RWPE2 (cell line): ENCODE data around the gene FMNL2.

Source experiments
- ATAC-seq: fragments of 200-7000 bp; cut with Tn5 transposase; 3 replicates; pipeline ENCODE4 v1.9.1; 2021; ENCODE audit warnings: low read depth
- DNase-seq: peaks from one replicate; pipeline ENCODE4 v3.0.0-alpha.2; 2020; ENCODE audit warnings: low spot score
- H3K27ac ChIP-seq: fragments of 450-650 bp; 2 replicates; pipeline ENCODE4 v1.5.1; 2017; ENCODE audit warnings: mild to moderate bottlenecking; ENCODE audit not compliant: poor library complexity, severe bottlenecking
- H3K27me3 ChIP-seq: fragments of 250-450 bp; sonication (Bioruptor Pico); 2 replicates; pipeline ENCODE4 v1.5.1; 2021; ENCODE audit warnings: mild to moderate bottlenecking, moderate library complexity; ENCODE audit not compliant: insufficient read depth, poor library complexity, severe bottlenecking
- H3K36me3 ChIP-seq: fragments of 250-450 bp; sonication (Bioruptor Pico); 2 replicates; pipeline ENCODE4 v1.5.1; 2020; ENCODE audit warnings: low read depth, mild to moderate bottlenecking, moderate library complexity
- H3K4me1 ChIP-seq: fragments of 250-450 bp; sonication (Bioruptor Pico); 2 replicates; pipeline ENCODE4 v1.5.1; 2021; ENCODE audit warnings: mild to moderate bottlenecking, moderate library complexity; ENCODE audit not compliant: insufficient read depth, poor library complexity, severe bottlenecking
- H3K4me3 ChIP-seq: fragments of 250-450 bp; sonication (Bioruptor Pico); 2 replicates; pipeline ENCODE4 v1.5.1; 2021; ENCODE audit warnings: mild to moderate bottlenecking, moderate library complexity; ENCODE audit not compliant: severe bottlenecking
- H3K9me3 ChIP-seq: fragments of 250-450 bp; sonication (Bioruptor Pico); 2 replicates; pipeline ENCODE4 v1.5.1; 2021; ENCODE audit warnings: mild to moderate bottlenecking, moderate library complexity; ENCODE audit not compliant: severe bottlenecking
- TF ChIP-seq, protein P1 (sequence below): fragments of 450-650 bp; IDR thresholded peaks from one replicate; pipeline ENCODE4 v1.5.1; 2017; ENCODE audit warnings: mild to moderate bottlenecking, moderate library complexity; ENCODE audit not compliant: poor library complexity, severe bottlenecking

Gene FMNL2

DNA sequence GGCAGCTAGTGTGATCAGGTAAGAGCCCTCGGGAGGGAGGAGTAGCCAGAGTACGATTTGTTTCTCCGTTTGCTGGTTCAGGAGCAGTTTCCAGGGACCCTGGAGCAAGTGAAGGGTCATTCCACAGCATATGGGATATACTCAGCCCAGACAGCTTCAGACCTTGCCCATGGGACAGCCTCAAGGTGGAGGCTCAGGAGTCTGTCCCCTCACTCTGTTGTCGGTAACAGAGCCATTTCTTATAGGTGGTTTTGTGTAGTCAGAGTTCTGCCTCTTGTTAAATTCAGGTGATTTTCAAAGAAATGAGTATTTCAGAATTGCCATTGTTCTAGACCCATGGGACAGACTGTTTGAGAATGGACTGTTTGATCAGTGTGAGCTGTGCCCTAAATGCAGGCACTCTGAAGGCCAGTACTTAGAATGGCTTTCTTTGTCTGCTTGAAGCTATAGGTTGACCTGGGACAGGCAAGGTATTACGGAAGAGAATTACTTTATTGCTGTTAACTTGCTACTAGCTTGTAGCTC lies 15.2 kb downstream of the FMNL2 start:
- H3K36me3 ChIP-seq: peaks cover 16% of the 10 kb centered on the region
- no peak for DNase-seq
- H3K9me3 ChIP-seq: no peaks in the 10 kb centered on the region
- ATAC-seq: no peak
- H3K27me3 ChIP-seq: no peaks in the 10 kb centered on the region
- H3K4me3 ChIP-seq: no peak overlapping the region
- no peak overlapping the region for H3K27ac ChIP-seq
- no peaks in the 10 kb centered on the region for H3K4me1 ChIP-seq
- TF ChIP-seq, protein P1, sequence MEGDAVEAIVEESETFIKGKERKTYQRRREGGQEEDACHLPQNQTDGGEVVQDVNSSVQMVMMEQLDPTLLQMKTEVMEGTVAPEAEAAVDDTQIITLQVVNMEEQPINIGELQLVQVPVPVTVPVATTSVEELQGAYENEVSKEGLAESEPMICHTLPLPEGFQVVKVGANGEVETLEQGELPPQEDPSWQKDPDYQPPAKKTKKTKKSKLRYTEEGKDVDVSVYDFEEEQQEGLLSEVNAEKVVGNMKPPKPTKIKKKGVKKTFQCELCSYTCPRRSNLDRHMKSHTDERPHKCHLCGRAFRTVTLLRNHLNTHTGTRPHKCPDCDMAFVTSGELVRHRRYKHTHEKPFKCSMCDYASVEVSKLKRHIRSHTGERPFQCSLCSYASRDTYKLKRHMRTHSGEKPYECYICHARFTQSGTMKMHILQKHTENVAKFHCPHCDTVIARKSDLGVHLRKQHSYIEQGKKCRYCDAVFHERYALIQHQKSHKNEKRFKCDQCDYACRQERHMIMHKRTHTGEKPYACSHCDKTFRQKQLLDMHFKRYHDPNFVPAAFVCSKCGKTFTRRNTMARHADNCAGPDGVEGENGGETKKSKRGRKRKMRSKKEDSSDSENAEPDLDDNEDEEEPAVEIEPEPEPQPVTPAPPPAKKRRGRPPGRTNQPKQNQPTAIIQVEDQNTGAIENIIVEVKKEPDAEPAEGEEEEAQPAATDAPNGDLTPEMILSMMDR: no peak

DNA sequence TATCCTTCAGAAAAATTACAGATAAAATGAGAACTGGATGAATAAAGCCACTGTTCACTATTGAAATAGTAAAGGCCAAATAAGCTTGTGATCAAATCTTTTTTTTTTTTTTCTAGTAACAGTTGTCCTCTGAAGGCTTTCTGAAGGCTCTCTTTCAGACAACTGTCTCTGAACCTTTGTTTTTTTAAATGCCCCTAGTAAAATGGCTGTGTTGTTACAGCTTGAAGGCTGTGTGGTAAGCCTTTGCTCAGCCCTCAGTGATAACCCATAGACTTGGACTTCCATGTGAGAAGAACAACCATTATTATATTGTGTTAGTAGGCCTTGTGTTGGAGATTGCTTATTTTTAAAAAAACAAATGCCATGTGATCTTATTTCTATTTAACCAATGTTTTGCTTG lies 17.6 kb downstream of the FMNL2 start:
- Histone ChIP-seq H3K27me3 (no peaks in the 10 kb centered on the region), H3K27ac (no peak overlapping the region), H3K4me1 (no peaks in the 10 kb centered on the region), H3K36me3 (peaks cover 16% of the 10 kb centered on the region), H3K4me3 (no peak overlapping the region), H3K9me3 (no peaks in the 10 kb centered on the region)
- TF ChIP-seq, protein P1: no peak
- DNase-seq (no peak), ATAC-seq (no peak)

DNA sequence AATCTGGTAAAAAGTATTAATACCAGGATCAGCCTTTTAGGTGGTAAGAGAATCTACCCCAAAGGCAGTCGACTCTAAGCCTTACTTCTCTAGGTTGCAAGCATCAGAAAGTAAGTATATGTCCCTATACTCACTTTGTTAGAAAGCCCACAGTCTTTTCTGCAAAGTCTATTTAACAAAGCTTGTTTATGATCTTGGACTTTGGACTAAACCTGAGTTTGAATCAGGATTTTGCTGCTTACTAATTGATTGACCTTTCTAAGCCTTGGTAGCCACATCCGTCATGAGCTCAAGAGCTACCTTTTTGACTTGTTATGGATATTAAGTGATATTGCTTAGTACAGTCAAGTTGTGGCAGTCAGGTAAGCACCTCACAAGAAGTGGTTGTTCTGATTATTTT lies 18.4 kb downstream of the FMNL2 start:
- Histone ChIP-seq H3K36me3 (peaks cover 16% of the 10 kb centered on the region), H3K27ac (no peak overlapping the region), H3K27me3 (no peaks in the 10 kb centered on the region), H3K9me3 (no peaks in the 10 kb centered on the region), H3K4me3 (no peak overlapping the region), H3K4me1 (no peaks in the 10 kb centered on the region)
- TF ChIP-seq, protein P1: no peak
- DNase-seq: no peak
- ATAC-seq: no peak

DNA sequence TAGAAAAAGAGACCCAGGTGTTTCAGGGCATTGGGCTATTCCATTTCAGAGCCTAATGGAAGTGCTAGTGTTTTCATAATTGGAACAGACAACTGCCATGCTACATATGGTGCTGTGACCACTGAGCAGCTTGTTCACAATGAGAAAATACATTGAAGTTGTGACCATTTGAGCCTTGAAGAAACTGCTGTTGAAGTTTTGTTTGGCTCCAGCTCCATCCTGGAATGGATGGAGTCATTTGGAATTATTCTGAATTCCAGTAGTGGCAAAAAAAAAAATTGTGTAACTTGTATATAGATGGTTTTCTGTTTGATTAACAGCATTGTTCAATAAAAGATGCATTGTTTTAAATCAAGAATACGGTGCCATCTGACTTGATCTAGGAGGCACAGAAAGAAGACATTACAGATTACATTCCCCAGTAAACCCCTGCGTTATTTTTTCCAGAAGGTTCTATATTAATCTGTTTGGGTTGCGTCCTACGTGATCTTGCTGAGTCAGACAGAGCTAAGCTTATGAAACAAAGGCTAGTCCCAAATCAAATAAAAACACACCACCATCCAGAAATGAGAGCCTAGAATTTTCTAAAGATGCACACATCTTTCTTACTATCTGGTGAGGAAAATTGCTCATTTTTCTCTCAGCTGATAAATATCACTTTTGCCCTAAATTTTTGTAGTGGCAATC lies 19.2 kb downstream of the FMNL2 start:
- Histone ChIP-seq H3K4me1 (no peaks in the 10 kb centered on the region), H3K9me3 (no peaks in the 10 kb centered on the region), H3K4me3 (no peak overlapping the region), H3K27ac (no peak overlapping the region), H3K27me3 (no peaks in the 10 kb centered on the region), H3K36me3 (peaks cover 16% of the 10 kb centered on the region)
- no peak for DNase-seq
- no peak for ATAC-seq
- TF ChIP-seq, protein P1: no peak

DNA sequence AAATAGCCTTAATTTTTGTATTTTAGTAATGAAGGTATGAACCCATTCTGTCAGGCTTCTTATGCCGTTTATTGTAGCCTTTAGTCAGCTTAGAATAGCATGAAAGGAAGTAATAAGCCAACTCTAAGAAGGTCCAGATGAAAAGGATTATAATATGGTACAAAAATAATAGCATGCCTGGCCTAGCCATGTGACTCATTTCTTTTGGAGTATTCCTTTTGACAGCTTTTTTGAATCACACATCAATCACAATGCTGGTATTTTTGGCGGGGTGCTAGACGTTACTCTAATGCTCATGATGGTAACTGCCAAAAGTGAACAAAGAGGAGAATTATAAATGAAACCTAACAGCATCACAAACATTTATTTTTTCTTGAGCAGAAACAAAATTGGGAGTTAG lies 19.9 kb downstream of the FMNL2 start:
- H3K4me3 ChIP-seq: no peak overlapping the region

More for the DNA sequence above, 19.9 kb downstream of the FMNL2 start:
- Histone ChIP-seq H3K9me3 (no peaks in the 10 kb centered on the region), H3K4me1 (no peaks in the 10 kb centered on the region), H3K27me3 (no peaks in the 10 kb centered on the region), H3K36me3 (peaks cover 16% of the 10 kb centered on the region), H3K27ac (no peak overlapping the region)
- TF ChIP-seq, protein P1: no peak
- DNase-seq: no peak
- no peak for ATAC-seq
